ENCODE results near the gene NLGN4X.
"Not testable (repeated sequence)": the region's sequence is repeated elsewhere in the genome, so short reads cannot be mapped to it uniquely, and the experiment has no call there.

The NLGN4X gene

DNA sequence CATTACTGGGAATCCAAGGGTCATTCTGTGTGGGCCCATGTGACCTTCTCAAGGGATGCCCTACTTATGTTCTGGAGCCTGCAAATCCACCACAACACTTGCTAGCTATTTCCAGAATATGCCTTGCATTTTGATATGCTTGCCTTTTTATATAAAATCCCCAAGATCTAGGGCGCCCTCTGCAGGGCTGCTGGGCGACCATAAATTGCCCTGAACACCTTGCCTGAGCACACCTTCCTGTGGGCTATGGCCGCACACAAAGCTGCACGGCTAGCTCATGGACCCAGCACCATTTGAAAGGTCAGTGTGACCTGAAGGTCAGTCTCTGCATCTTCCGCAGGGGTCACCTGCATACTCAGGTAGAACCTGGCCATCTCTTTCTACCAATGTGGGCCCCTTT, 311.7 kb downstream of the NLGN4X start:
- TF ChIP-seq LEF1 (IDR thresholded peaks at IDR 0.05; ENCODE audit: borderline replicate concordance) (no peak), ZNF384 (IDR thresholded peaks at IDR 0.05) (no peak), SUZ12 (IDR thresholded peaks at IDR 0.05) (no peak), L3MBTL2 (conservative IDR thresholded peaks at IDR 0.05) (no peak), FOXK2 (IDR thresholded peaks at IDR 0.05) (no peak), FOXA1 (IDR thresholded peaks at IDR 0.05) (no peak), ARNT (IDR thresholded peaks at IDR 0.05) (no peak), HDGF (IDR thresholded peaks at IDR 0.05; ENCODE audit: borderline replicate concordance) (no peak), CTBP1 (IDR thresholded peaks at IDR 0.05; ENCODE audit: borderline replicate concordance) (no peak), FOXM1 (IDR thresholded peaks at IDR 0.05; ENCODE audit: borderline replicate concordance) (no peak), SP1 (IDR thresholded peaks at IDR 0.05) (no peak), BHLHE40 (IDR thresholded peaks at IDR 0.05; ENCODE audit: borderline replicate concordance) (no peak), ELF4 (IDR thresholded peaks at IDR 0.05) (no peak), TARDBP (IDR thresholded peaks at IDR 0.05) (no peak), NFRKB (IDR thresholded peaks at IDR 0.05) (no peak)
- TF ChIP-seq, protein P1, sequence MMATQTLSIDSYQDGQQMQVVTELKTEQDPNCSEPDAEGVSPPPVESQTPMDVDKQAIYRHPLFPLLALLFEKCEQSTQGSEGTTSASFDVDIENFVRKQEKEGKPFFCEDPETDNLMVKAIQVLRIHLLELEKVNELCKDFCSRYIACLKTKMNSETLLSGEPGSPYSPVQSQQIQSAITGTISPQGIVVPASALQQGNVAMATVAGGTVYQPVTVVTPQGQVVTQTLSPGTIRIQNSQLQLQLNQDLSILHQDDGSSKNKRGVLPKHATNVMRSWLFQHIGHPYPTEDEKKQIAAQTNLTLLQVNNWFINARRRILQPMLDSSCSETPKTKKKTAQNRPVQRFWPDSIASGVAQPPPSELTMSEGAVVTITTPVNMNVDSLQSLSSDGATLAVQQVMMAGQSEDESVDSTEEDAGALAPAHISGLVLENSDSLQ (IDR thresholded peaks at IDR 0.05): no peak
- POLR2A ChIA-PET: no interaction called here
- no peak for DNase-seq (ENCODE audit: extremely low spot score)
- CTCF ChIA-PET: no interaction called here

DNA sequence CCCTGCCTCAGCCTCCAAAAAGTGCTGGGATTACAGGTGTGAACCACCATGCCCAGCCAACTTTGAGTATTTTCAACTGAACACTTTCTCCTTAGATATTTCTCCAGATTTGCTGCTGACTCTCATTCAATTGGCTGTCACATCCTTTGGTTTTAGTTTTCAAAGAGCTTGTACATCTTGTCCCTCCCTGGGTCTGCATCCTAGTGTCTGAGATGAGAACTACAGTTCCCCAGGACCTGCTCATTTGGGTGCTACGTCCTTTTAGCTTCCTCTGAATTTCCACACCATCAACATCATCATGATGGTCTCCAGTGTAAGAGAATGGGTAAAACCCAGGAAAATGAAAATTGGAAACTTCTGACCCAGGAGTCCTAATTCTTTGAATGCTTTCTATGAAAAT, 312.9 kb downstream of the NLGN4X start:
- POLR2A ChIA-PET: no interaction called here
- no peak for DNase-seq (ENCODE audit: extremely low spot score)
- CTCF ChIA-PET: no interaction called here
- no peak for TF ChIP-seq TARDBP (IDR thresholded peaks at IDR 0.05)
- no peak for TF ChIP-seq ELF4 (IDR thresholded peaks at IDR 0.05)
- TF ChIP-seq, protein P1 (IDR thresholded peaks at IDR 0.05): no peak
- TF ChIP-seq FOXA1 (IDR thresholded peaks at IDR 0.05): no peak

DNA sequence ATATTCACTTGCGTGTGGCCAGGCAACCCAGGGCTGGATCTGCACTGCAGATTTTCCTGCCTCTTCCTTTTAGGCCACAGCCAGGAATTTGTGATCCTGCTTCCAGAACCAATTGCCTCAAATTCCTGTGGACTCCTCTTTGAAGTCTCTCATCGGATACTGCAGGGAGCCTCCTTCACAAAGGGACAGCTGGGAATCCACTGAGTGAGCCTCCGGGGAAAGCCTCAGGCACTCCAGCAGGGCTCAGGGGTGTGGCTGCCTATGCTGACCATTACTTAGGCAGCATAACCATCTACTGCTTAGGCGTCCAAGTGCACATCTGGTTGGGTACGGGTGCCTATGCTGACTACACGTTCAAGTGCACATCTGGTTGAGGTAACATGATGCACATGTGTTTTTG, 321.5 kb downstream of the NLGN4X start:
- CTCF ChIA-PET: no interaction called here
- POLR2A ChIA-PET: no interaction called here
- TF ChIP-seq L3MBTL2 (conservative IDR thresholded peaks at IDR 0.05) (no peak), FOXK2 (IDR thresholded peaks at IDR 0.05) (no peak), HDGF (IDR thresholded peaks at IDR 0.05; ENCODE audit: borderline replicate concordance) (no peak), NFRKB (IDR thresholded peaks at IDR 0.05) (no peak), TARDBP (IDR thresholded peaks at IDR 0.05) (no peak), ZNF384 (IDR thresholded peaks at IDR 0.05) (no peak), SP1 (IDR thresholded peaks at IDR 0.05) (no peak), ARNT (IDR thresholded peaks at IDR 0.05) (no peak), ELF4 (IDR thresholded peaks at IDR 0.05) (no peak), FOXA1 (IDR thresholded peaks at IDR 0.05) (no peak), LEF1 (IDR thresholded peaks at IDR 0.05; ENCODE audit: borderline replicate concordance) (no peak), SUZ12 (IDR thresholded peaks at IDR 0.05) (no peak), BHLHE40 (IDR thresholded peaks at IDR 0.05; ENCODE audit: borderline replicate concordance) (no peak), FOXM1 (IDR thresholded peaks at IDR 0.05; ENCODE audit: borderline replicate concordance) (no peak), CTBP1 (IDR thresholded peaks at IDR 0.05; ENCODE audit: borderline replicate concordance) (no peak)
- TF ChIP-seq, protein P1 (IDR thresholded peaks at IDR 0.05): no peak
- DNase-seq (ENCODE audit: extremely low spot score): no peak

DNA sequence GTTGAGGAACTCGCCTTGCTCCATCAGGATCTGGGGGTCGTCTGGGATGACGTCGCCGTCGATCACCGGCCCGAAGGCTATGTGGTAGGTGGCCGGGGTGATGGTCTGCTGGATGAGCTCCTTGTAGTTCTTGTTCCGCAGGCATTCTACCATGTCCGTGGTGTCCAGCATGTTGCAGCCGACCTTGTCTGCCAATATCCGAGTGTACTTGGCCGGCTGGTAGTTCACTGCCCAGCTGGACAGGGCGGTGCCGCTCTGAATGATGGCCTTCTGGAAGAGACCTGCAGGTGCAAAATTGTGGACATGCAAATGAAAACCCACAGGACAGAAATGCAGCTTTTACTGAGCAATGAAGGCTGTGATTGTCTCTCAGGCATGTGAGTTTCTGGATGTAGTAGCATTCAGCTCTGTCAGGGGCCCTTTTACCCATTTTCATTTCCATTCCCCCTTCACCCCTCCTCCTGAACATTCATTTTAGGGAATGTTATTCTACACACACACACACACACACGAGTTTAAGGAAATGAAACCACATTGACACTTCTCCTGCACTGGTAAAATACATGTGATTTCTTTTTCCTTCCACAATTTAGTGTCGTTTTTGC, 325.0 kb downstream of the NLGN4X start:
- DNase-seq (ENCODE audit: extremely low spot score); CTCF ChIA-PET; POLR2A ChIA-PET: not testable (repeated sequence)

DNA sequence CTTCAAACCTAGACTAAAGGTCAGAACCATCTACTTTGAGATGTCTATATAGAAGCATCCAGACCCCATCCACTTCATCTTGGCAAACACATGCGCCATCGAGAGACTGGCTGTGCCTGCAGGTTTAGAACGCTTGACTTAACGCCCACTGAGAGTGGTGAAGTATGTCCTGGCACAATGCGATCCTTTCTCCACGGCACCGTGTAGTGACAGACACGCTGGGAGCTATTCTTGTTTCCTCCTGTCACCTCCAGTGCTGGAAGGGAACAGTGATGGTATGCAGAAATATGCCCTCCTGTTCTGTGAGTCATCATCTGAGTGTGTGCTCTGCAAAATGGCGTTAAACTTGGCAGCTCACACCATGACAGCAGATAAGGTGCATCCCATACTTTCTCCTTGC, 330.2 kb downstream of the NLGN4X start:
- no peak for DNase-seq (ENCODE audit: extremely low spot score)
- TF ChIP-seq SP1 (IDR thresholded peaks at IDR 0.05) (no peak), FOXK2 (IDR thresholded peaks at IDR 0.05) (no peak), SUZ12 (IDR thresholded peaks at IDR 0.05) (no peak), FOXA1 (IDR thresholded peaks at IDR 0.05) (no peak), ARNT (IDR thresholded peaks at IDR 0.05) (no peak), TARDBP (IDR thresholded peaks at IDR 0.05) (no peak), FOXM1 (IDR thresholded peaks at IDR 0.05; ENCODE audit: borderline replicate concordance) (no peak), HDGF (IDR thresholded peaks at IDR 0.05; ENCODE audit: borderline replicate concordance) (no peak), ELF4 (IDR thresholded peaks at IDR 0.05) (no peak), CTBP1 (IDR thresholded peaks at IDR 0.05; ENCODE audit: borderline replicate concordance) (no peak), BHLHE40 (IDR thresholded peaks at IDR 0.05; ENCODE audit: borderline replicate concordance) (no peak), NFRKB (IDR thresholded peaks at IDR 0.05) (no peak), L3MBTL2 (conservative IDR thresholded peaks at IDR 0.05) (no peak)
- TF ChIP-seq, protein P1 (IDR thresholded peaks at IDR 0.05): no peak
- POLR2A ChIA-PET: no interaction called here
- CTCF ChIA-PET: no interaction called here

DNA sequence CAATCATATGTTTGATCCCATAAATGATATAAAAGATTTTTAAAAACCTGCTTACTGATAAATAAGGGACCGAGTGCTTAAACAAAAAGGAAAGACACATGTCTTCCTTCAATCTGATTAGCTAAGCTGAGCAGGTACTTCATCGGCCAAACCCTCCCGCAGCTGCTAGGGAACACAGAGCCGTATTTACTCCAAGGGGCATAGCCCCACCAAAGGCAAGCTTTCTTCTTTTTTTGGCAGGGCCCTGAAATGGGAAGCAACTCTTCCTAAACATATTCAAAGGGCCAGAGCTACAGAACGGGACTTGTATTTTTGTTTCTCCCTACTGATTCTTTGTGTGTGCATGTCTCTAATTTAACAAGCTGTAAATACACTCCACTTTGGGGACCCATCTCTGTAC, 337.3 kb downstream of the NLGN4X start:
- no peak for DNase-seq (ENCODE audit: extremely low spot score)
- TF ChIP-seq LEF1 (IDR thresholded peaks at IDR 0.05; ENCODE audit: borderline replicate concordance): no peak
- no peak for TF ChIP-seq FOXK2 (IDR thresholded peaks at IDR 0.05)
- no peak for TF ChIP-seq BHLHE40 (IDR thresholded peaks at IDR 0.05; ENCODE audit: borderline replicate concordance)
- no peak for TF ChIP-seq TARDBP (IDR thresholded peaks at IDR 0.05)
- TF ChIP-seq CTBP1 (IDR thresholded peaks at IDR 0.05; ENCODE audit: borderline replicate concordance): no peak
- TF ChIP-seq, protein P1 (IDR thresholded peaks at IDR 0.05): no peak
- TF ChIP-seq FOXM1 (IDR thresholded peaks at IDR 0.05; ENCODE audit: borderline replicate concordance): no peak
- TF ChIP-seq ZNF384 (IDR thresholded peaks at IDR 0.05): no peak
- TF ChIP-seq SUZ12 (IDR thresholded peaks at IDR 0.05): no peak
- TF ChIP-seq L3MBTL2 (conservative IDR thresholded peaks at IDR 0.05): no peak
- TF ChIP-seq HDGF (IDR thresholded peaks at IDR 0.05; ENCODE audit: borderline replicate concordance): no peak
- TF ChIP-seq FOXA1 (IDR thresholded peaks at IDR 0.05): no peak
- no peak for TF ChIP-seq ARNT (IDR thresholded peaks at IDR 0.05)
- no peak for TF ChIP-seq ELF4 (IDR thresholded peaks at IDR 0.05)
- TF ChIP-seq NFRKB (IDR thresholded peaks at IDR 0.05): no peak
- no peak for TF ChIP-seq SP1 (IDR thresholded peaks at IDR 0.05)
- POLR2A ChIA-PET: no interaction called here
- CTCF ChIA-PET: no interaction called here
